Endothelial cell of umbilical vein (primary cell): Measurements from ENCODE around the gene INPP5B. TPM values are rescaled to one million over a fixed set of nuclear protein-coding genes. Genes with fewer than 3 reads are reported as not detected.

Source experiments
- BruUV-seq: library from RNA; stranded (reverse); fragments of 400-500 nt; replicated peaks from 2 replicates; lab custom pipeline; 2021; lab: Mats Ljungman, UMichigan
- CTCF ChIA-PET: fragments of 300-600, 350-600 bp; sonication (Branson Sonifier 250); formaldehyde crosslinking; loops from one replicate; lab custom pipeline; 2021; ENCODE audit warnings: antibody characterized with exemption, inconsistent platforms; lab: Charles Lee
- POLR2A ChIA-PET: fragments of 300-600, 350-600 bp; sonication (Branson Sonifier 250); formaldehyde crosslinking; loops from one replicate; lab custom pipeline; 2021; ENCODE audit warnings: antibody characterized with exemption, inconsistent platforms; lab: Charles Lee
- DNase-seq: peaks from one replicate; pipeline ENCODE4 v3.0.0-alpha.2; 2011; ENCODE audit warnings: low read depth, low spot score
- FAIRE-seq: peaks from 2 replicates; lab custom pipeline; 2011; peaks lifted over from hg19 to GRCh38; lab: Jason Lieb, UNC
- H2AFZ ChIP-seq: 2 replicates; pipeline ENCODE4 v1.6.0; 2012; ENCODE audit warnings: low read depth, low read length, control low read depth, inconsistent platforms
- H3K27ac ChIP-seq: 2 replicates; pipeline ENCODE4 v1.5.1; 2011; ENCODE audit warnings: low read depth, mild to moderate bottlenecking, control low read depth, low read length, moderate library complexity; ENCODE audit not compliant: insufficient read depth
- H3K27me3 ChIP-seq, 2 experiments: 2 replicates each; pipeline versions ENCODE4 v1.6.0 to v1.6.1; 2011; ENCODE audit warnings: low read length in 2 of 2, mixed read lengths in 1 of 2; ENCODE audit not compliant: control insufficient read depth in 2 of 2, insufficient read depth in 2 of 2
- H3K36me3 ChIP-seq, 2 experiments: 2 replicates in 1 of 2; 3 replicates in 1 of 2; pipeline ENCODE4 v1.5.1; 2011; ENCODE audit warnings: low read length in 2 of 2, mild to moderate bottlenecking in 1 of 2, moderate library complexity in 1 of 2; ENCODE audit not compliant: control insufficient read depth in 2 of 2, insufficient read depth in 2 of 2; ENCODE audit errors: extremely low read depth in 1 of 2
- H3K4me1 ChIP-seq: 3 replicates; pipeline ENCODE4 v1.5.1; 2011; ENCODE audit warnings: mild to moderate bottlenecking, low read length; ENCODE audit not compliant: control insufficient read depth, insufficient read depth; ENCODE audit errors: extremely low read depth
- H3K4me2 ChIP-seq: 2 replicates; pipeline ENCODE4 v1.6.1; 2011; ENCODE audit warnings: low read length, control low read depth, mixed read lengths; ENCODE audit not compliant: insufficient read depth
- H3K4me3 ChIP-seq, 3 experiments: fragments of 200-600 bp in 1 of 3; sonication (generic), shearing (Covaris generic) in 1 of 3; replicated peaks in 1 of 3; 2 replicates each; pipeline ENCODE4 v1.5.1; 2011 to 2016; ENCODE audit warnings: control low read depth in 3 of 3, low read length in 3 of 3, mild to moderate bottlenecking in 2 of 3, inconsistent platforms in 1 of 3, low read depth in 1 of 3, moderate library complexity in 1 of 3; ENCODE audit not compliant: insufficient read depth in 1 of 3
- H3K79me2 ChIP-seq: 2 replicates; pipeline ENCODE4 v1.6.0; 2012; ENCODE audit warnings: low read length, inconsistent platforms; ENCODE audit not compliant: control insufficient read depth, insufficient read depth
- H3K9ac ChIP-seq: replicated peaks from 2 replicates; pipeline ENCODE3; 2011; ENCODE audit warnings: low read length, control low read depth; ENCODE audit not compliant: insufficient read depth; ENCODE audit errors: extremely low read depth
- H3K9me1 ChIP-seq: replicated peaks from 3 replicates; pipeline ENCODE4 v1.6.0; 2011; ENCODE audit warnings: mild to moderate bottlenecking, low read length; ENCODE audit not compliant: control insufficient read depth, insufficient read depth; ENCODE audit errors: extremely low read depth
- H3K9me3 ChIP-seq: replicated peaks from 2 replicates; pipeline ENCODE4 v1.5.1; 2012; ENCODE audit warnings: low read length, inconsistent platforms; ENCODE audit not compliant: control insufficient read depth, insufficient read depth
- H4K20me1 ChIP-seq: replicated peaks from 2 replicates; pipeline ENCODE3; 2011; ENCODE audit warnings: mild to moderate bottlenecking, low read length; ENCODE audit not compliant: control insufficient read depth, insufficient read depth; ENCODE audit errors: extremely low read depth
- CTCF ChIP-seq, 2 donors: IDR thresholded peaks; 1 replicate in 1 of 2; 2 replicates in 1 of 2; pipeline ENCODE4 v1.5.1; 2011; ENCODE audit warnings: low read length in 2 of 2, mild to moderate bottlenecking in 2 of 2, moderate library complexity in 2 of 2, control low read depth in 1 of 2, inconsistent platforms in 1 of 2, low read depth in 1 of 2; ENCODE audit not compliant: insufficient read depth in 1 of 2; ENCODE audit errors: extremely low read depth in 1 of 2
- EZH2 ChIP-seq: IDR thresholded peaks from 2 replicates; pipeline ENCODE4 v1.6.1; 2012; ENCODE audit warnings: borderline replicate concordance, low read depth, mild to moderate bottlenecking, moderate library complexity, low read length, inconsistent platforms; ENCODE audit not compliant: severe bottlenecking
- FOS ChIP-seq: IDR thresholded peaks from 2 replicates; pipeline ENCODE4 v1.6.1; 2011; ENCODE audit warnings: mild to moderate bottlenecking, low read length, moderate library complexity, borderline replicate concordance; ENCODE audit not compliant: insufficient read depth
- GATA2 ChIP-seq: IDR thresholded peaks from 2 replicates; pipeline ENCODE4 v1.7.0; 2011; ENCODE audit warnings: low read depth, mild to moderate bottlenecking, moderate library complexity, mixed read lengths, low read length; ENCODE audit not compliant: insufficient read length, insufficient read depth
- JUN ChIP-seq: IDR thresholded peaks from 2 replicates; pipeline ENCODE4 v1.6.1; 2011; ENCODE audit warnings: borderline replicate concordance, low read depth; ENCODE audit not compliant: insufficient read length, insufficient read depth
- MAX ChIP-seq: IDR thresholded peaks from 2 replicates; pipeline ENCODE4 v1.6.1; 2011; ENCODE audit not compliant: insufficient read depth, insufficient read length
- MYC ChIP-seq: IDR thresholded peaks from one replicate; pipeline ENCODE4 v1.6.1; 2011; ENCODE audit warnings: mild to moderate bottlenecking, low read depth, low read length
- POLR2A ChIP-seq: IDR thresholded peaks from 2 replicates; pipeline ENCODE4 v1.6.1; 2012; ENCODE audit warnings: low read depth, mild to moderate bottlenecking, control low read depth, low read length
- POLR2AphosphoS5 ChIP-seq: IDR thresholded peaks from 2 replicates; pipeline ENCODE4 v1.6.1; 2012; ENCODE audit warnings: low read depth, mild to moderate bottlenecking, control low read depth, low read length, moderate library complexity; ENCODE audit not compliant: insufficient read depth
- dilution Hi-C: fragments of 300-500 bp; cut with MboI; formaldehyde crosslinking; loops from one replicate; pipeline ENCODE4 v1.15.0; 2019; ENCODE audit warnings: low sequenced_read_pairs; ENCODE audit not compliant: extremely low pct_ligation_motif_present
- intact Hi-C: fragments of 100-400 bp; cut with micrococcal nuclease; formaldehyde crosslinking; loops from one replicate; pipeline ENCODE4 v1.10.0; 2022
- polyA plus RNA-seq, 4 experiments: library from polyadenylated mRNA; depleted of rRNA in 3 of 4; stranded (reverse) in 3 of 4; unstranded in 1 of 4; fragments of >200 nt; gene quantifications; 2 replicates each; pipeline versions ENCODE4 v1.2.1 to v1.2.3, GENCODE V29; 2011 to 2012; ENCODE audit warnings: missing spikeins in 1 of 4
- total RNA-seq: library from RNA; stranded (reverse); gene quantifications from 2 replicates; pipeline ENCODE4 v1.2.3, GENCODE V29; 2021

Gene INPP5B
- total and polyA plus RNA-seq, 2 donors (not counting 3 experiments of a cell fraction or from before 2014, with no cell fraction given) = 7.4 to 14.7 TPM

GRCh38 chr1:37926038-37926924 lies 20.6 kb downstream of the INPP5B start:
- ChIA-PET POLR2A (no interaction called here), CTCF (interaction anchor here (0.7 to 1.9 kb wide), 2 partner anchors 10 to 80 kb away, joined by 3 to 5 read pairs; no protein-coding TSS in a partner anchor)
- FAIRE-seq (no peak), DNase-seq (no peak)
- no peak overlapping the region for H3K9ac ChIP-seq
- no peaks in the 10 kb centered on the region for H3K9me1 ChIP-seq
- no TSS peak for BruUV-seq
- dilution Hi-C loops = no loop called here
- no peaks in the 10 kb centered on the region for H3K27me3 ChIP-seq
- TF ChIP-seq MYC = no peak
- no peak for TF ChIP-seq FOS
- TF ChIP-seq MAX = no peak
- no peak for TF ChIP-seq POLR2AphosphoS5
- TF ChIP-seq GATA2 = no peak
- no peak for TF ChIP-seq JUN
- no peak for TF ChIP-seq CTCF (IDR thresholded peaks at IDR 0.05; ENCODE audit: extremely low read depth in 1 of 2, insufficient read depth in 1 of 2, low read depth in 1 of 2, low read length in 2 of 2)
- no peak for TF ChIP-seq EZH2
- no peak for TF ChIP-seq POLR2A
- intact Hi-C loops = no loop called here
- no peak overlapping the region for H3K4me3 ChIP-seq
- H4K20me1 ChIP-seq = no peaks in the 10 kb centered on the region
- H3K4me1 ChIP-seq = peaks cover 6% of the 10 kb centered on the region
- H3K9me3 ChIP-seq = no peaks in the 10 kb centered on the region
- no peak overlapping the region for H2AFZ ChIP-seq
- H3K36me3 ChIP-seq = no peaks in the 10 kb centered on the region
- no peak overlapping the region for H3K4me2 ChIP-seq
- H3K79me2 ChIP-seq = peaks cover 3% of the 10 kb centered on the region
- H3K27ac ChIP-seq = no peak overlapping the region
